ENCODE measurements around the gene IGF1R. TPM values are rescaled to one million over a fixed set of nuclear protein-coding genes. Genes with fewer than 3 reads are reported as not detected.

The IGF1R gene
- total and polyA plus RNA-seq, 2 of the 13 experiments (the other 11 are each of a cell fraction or from before 2014, with no cell fraction given): 15.9 to 18.4 TPM

GRCh38 chr15:98686983-98687382, 38.6 kb downstream of the IGF1R start (continued):
- TF ChIP-seq RORA (CRISPR knock-in tag; IDR thresholded peaks at IDR 0.05) (no peak), MYPOP (CRISPR knock-in tag; IDR thresholded peaks at IDR 0.05) (no peak), GZF1 (CRISPR knock-in tag; IDR thresholded peaks at IDR 0.05) (no peak), JDP2 (CRISPR knock-in tag; IDR thresholded peaks at IDR 0.05; ENCODE audit: borderline replicate concordance) (no peak), IRF2 (CRISPR knock-in tag; IDR thresholded peaks at IDR 0.05) (no peak), NFE2L2 (IDR thresholded peaks at IDR 0.05; ENCODE audit: low read length) (no peak), HIC2 (CRISPR knock-in tag; IDR thresholded peaks at IDR 0.05; ENCODE audit: low read depth) (no peak), MATR3 (CRISPR knock-in tag; IDR thresholded peaks at IDR 0.05) (no peak), ARID5B (CRISPR knock-in tag; IDR thresholded peaks at IDR 0.05) (peak; percentile 21; the same call in 1 of the 2 replicates), MYNN (CRISPR knock-in tag; IDR thresholded peaks at IDR 0.05; ENCODE audit: low read depth) (no peak), SNAI1 (CRISPR knock-in tag; IDR thresholded peaks at IDR 0.05; ENCODE audit: borderline replicate concordance) (no peak), KLF12 (CRISPR knock-in tag; IDR thresholded peaks at IDR 0.05; ENCODE audit: borderline replicate concordance) (no peak), ZNF292 (CRISPR knock-in tag; IDR thresholded peaks at IDR 0.05; ENCODE audit: borderline replicate concordance, low read depth) (no peak), ZNF567 (CRISPR knock-in tag; IDR thresholded peaks at IDR 0.05; ENCODE audit: borderline replicate concordance) (no peak), SP140L (CRISPR knock-in tag; IDR thresholded peaks at IDR 0.05; ENCODE audit: borderline replicate concordance) (no peak), NFATC3 (CRISPR knock-in tag; IDR thresholded peaks at IDR 0.05) (no peak), KDM6A (CRISPR knock-in tag; IDR thresholded peaks at IDR 0.05; ENCODE audit: low read depth) (no peak), FOXA1 (IDR thresholded peaks at IDR 0.05) (no peak), FOXA1 (CRISPR knock-in tag; IDR thresholded peaks at IDR 0.05) (peak; percentile 62; the same call in 1 of the 2 replicates), ZSCAN22 (CRISPR knock-in tag; IDR thresholded peaks at IDR 0.05) (no peak), MEF2D (CRISPR knock-in tag; IDR thresholded peaks at IDR 0.05) (no peak), RARA (CRISPR knock-in tag; IDR thresholded peaks at IDR 0.05) (0 out of 2 replicates have a peak, but pooled peaks have one; percentile 27), PAXIP1 (CRISPR knock-in tag; conservative IDR thresholded peaks at IDR 0.05) (peak; percentile 45)
